ENCODE data around the gene CCDC15. TPM values are rescaled to one million over a fixed set of nuclear protein-coding genes. Genes with fewer than 3 reads are reported as not detected.
A peak's percentile ranks its signal among the peaks of the same experiment; 100 is the strongest.

CCDC15 gene
- total and polyA plus RNA-seq, 2 experiments from 2014 or later = 2.9 to 3.3 TPM

DNA sequence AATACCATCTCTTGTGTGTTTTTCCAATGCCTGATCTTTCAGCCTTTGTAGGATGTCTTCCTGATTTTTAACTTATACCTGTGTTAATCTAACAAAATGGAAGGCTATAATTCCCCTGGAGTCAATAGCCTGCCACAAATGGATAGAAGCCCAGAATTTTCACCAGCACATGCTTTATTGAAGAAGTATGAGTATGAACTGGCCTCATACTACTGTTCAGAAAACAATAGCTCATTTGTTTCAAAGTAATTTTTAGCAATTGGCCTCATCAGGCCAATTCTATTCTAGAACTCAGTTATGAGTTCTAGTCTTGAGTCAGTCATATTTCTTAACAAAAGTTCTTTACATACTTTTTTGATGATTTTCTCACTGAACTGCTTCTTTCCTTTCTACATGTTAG is 68.5 kb downstream of the CCDC15 start (continued):
- TF ChIP-seq, protein P1, sequence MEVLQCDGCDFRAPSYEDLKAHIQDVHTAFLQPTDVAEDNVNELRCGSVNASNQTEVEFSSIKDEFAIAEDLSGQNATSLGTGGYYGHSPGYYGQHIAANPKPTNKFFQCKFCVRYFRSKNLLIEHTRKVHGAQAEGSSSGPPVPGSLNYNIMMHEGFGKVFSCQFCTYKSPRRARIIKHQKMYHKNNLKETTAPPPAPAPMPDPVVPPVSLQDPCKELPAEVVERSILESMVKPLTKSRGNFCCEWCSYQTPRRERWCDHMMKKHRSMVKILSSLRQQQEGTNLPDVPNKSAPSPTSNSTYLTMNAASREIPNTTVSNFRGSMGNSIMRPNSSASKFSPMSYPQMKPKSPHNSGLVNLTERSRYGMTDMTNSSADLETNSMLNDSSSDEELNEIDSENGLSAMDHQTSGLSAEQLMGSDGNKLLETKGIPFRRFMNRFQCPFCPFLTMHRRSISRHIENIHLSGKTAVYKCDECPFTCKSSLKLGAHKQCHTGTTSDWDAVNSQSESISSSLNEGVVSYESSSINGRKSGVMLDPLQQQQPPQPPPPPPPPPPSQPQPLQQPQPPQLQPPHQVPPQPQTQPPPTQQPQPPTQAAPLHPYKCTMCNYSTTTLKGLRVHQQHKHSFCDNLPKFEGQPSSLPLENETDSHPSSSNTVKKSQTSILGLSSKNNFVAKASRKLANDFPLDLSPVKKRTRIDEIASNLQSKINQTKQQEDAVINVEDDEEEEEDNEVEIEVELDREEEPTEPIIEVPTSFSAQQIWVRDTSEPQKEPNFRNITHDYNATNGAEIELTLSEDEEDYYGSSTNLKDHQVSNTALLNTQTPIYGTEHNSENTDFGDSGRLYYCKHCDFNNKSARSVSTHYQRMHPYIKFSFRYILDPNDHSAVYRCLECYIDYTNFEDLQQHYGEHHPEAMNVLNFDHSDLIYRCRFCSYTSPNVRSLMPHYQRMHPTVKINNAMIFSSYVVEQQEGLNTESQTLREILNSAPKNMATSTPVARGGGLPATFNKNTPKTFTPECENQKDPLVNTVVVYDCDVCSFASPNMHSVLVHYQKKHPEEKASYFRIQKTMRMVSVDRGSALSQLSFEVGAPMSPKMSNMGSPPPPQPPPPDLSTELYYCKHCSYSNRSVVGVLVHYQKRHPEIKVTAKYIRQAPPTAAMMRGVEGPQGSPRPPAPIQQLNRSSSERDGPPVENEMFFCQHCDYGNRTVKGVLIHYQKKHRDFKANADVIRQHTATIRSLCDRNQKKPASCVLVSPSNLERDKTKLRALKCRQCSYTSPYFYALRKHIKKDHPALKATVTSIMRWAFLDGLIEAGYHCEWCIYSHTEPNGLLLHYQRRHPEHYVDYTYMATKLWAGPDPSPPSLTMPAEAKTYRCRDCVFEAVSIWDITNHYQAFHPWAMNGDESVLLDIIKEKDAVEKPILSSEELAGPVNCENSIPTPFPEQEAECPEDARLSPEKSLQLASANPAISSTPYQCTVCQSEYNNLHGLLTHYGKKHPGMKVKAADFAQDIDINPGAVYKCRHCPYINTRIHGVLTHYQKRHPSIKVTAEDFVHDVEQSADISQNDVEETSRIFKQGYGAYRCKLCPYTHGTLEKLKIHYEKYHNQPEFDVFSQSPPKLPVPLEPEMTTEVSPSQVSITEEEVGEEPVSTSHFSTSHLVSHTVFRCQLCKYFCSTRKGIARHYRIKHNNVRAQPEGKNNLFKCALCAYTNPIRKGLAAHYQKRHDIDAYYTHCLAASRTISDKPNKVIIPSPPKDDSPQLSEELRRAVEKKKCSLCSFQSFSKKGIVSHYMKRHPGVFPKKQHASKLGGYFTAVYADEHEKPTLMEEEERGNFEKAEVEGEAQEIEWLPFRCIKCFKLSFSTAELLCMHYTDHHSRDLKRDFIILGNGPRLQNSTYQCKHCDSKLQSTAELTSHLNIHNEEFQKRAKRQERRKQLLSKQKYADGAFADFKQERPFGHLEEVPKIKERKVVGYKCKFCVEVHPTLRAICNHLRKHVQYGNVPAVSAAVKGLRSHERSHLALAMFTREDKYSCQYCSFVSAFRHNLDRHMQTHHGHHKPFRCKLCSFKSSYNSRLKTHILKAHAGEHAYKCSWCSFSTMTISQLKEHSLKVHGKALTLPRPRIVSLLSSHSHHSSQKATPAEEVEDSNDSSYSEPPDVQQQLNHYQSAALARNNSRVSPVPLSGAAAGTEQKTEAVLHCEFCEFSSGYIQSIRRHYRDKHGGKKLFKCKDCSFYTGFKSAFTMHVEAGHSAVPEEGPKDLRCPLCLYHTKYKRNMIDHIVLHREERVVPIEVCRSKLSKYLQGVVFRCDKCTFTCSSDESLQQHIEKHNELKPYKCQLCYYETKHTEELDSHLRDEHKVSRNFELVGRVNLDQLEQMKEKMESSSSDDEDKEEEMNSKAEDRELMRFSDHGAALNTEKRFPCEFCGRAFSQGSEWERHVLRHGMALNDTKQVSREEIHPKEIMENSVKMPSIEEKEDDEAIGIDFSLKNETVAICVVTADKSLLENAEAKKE (CRISPR knock-in tag; IDR thresholded peaks at IDR 0.05) = no peak
- TF ChIP-seq JUNB (IDR thresholded peaks at IDR 0.05; ENCODE audit: unreplicated experiment) (no peak), CREB1 (CRISPR knock-in tag; IDR thresholded peaks at IDR 0.05; ENCODE audit: low read depth) (no peak)

DNA sequence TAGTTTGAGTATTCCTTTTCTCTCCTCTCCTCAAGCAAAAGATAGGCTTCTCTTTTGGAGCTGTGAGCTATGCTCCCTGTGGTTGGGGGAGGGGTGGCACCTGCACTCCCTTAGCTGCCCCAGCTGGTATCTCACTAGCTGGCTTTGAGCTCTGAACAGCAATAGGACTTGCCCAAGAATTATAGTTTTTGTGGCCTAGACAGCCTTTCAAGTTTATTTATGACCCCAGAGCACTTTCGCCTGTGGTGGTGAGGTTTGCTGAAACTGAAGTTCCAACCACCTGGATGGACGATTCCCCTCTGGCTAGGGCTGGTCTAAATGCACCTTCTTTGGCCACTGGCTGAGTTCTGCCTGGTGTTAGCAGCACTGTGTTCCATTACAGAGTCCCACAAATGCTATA is 72.0 kb downstream of the CCDC15 start:
- Mint-ChIP-seq H3K9me3 (no peaks in the 10 kb centered on the region), H3K4me1 (peaks cover 2% of the 10 kb centered on the region; the same call in 1 of the 3 replicates), H3K36me3 (ENCODE audit: low read depth) (no peaks in the 10 kb centered on the region), H3K27me3 (ENCODE audit: insufficient read depth, low read depth, poor library complexity) (peaks cover 2% of the 10 kb centered on the region), H3K27ac (no peak overlapping the region), H3K4me3 (no peak overlapping the region)
- Histone ChIP-seq H2AFZ (no peak overlapping the region), H3K27ac (ENCODE audit: low read depth) (no peak overlapping the region), H3K36me3 (ENCODE audit: insufficient read depth) (no peaks in the 10 kb centered on the region), H3K4me2 (no peak overlapping the region), H3K4me1 (ENCODE audit: insufficient read depth) (no peaks in the 10 kb centered on the region), H3K27me3 (ENCODE audit: insufficient read depth) (no peaks in the 10 kb centered on the region), H3K4me3 (no peak overlapping the region), H3K9me2 (ENCODE audit: insufficient read depth) (peaks cover 7% of the 10 kb centered on the region; the same call in 1 of the 2 replicates), H3K79me2 (replicated peaks; ENCODE audit: insufficient read depth) (no peaks in the 10 kb centered on the region), H3F3A (replicated peaks; ENCODE audit: low read depth) (no peaks in the 10 kb centered on the region), H4K20me1 (replicated peaks; ENCODE audit: insufficient read depth) (no peaks in the 10 kb centered on the region)
- DNase-seq (ENCODE audit: low spot score) (peak; percentile 17), ATAC-seq (peak; percentile 72)
- no peak for TF ChIP-seq CREB1 (CRISPR knock-in tag; IDR thresholded peaks at IDR 0.05; ENCODE audit: low read depth)
- TF ChIP-seq EZH2phosphoT487 (IDR thresholded peaks at IDR 0.05; ENCODE audit: unreplicated experiment) = no peak
- no peak for TF ChIP-seq STAT1 (IDR thresholded peaks at IDR 0.05; ENCODE audit: unreplicated experiment)
- TF ChIP-seq POLR2AphosphoS5 (IDR thresholded peaks at IDR 0.05; ENCODE audit: low read depth) = no peak
- TF ChIP-seq, protein P2, sequence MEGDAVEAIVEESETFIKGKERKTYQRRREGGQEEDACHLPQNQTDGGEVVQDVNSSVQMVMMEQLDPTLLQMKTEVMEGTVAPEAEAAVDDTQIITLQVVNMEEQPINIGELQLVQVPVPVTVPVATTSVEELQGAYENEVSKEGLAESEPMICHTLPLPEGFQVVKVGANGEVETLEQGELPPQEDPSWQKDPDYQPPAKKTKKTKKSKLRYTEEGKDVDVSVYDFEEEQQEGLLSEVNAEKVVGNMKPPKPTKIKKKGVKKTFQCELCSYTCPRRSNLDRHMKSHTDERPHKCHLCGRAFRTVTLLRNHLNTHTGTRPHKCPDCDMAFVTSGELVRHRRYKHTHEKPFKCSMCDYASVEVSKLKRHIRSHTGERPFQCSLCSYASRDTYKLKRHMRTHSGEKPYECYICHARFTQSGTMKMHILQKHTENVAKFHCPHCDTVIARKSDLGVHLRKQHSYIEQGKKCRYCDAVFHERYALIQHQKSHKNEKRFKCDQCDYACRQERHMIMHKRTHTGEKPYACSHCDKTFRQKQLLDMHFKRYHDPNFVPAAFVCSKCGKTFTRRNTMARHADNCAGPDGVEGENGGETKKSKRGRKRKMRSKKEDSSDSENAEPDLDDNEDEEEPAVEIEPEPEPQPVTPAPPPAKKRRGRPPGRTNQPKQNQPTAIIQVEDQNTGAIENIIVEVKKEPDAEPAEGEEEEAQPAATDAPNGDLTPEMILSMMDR (conservative IDR thresholded peaks at IDR 0.05; ENCODE audit: low read depth in 2 of 2) = no peak
- no peak for TF ChIP-seq ZNF114 (CRISPR knock-in tag; IDR thresholded peaks at IDR 0.05)
- TF ChIP-seq, protein P3, sequence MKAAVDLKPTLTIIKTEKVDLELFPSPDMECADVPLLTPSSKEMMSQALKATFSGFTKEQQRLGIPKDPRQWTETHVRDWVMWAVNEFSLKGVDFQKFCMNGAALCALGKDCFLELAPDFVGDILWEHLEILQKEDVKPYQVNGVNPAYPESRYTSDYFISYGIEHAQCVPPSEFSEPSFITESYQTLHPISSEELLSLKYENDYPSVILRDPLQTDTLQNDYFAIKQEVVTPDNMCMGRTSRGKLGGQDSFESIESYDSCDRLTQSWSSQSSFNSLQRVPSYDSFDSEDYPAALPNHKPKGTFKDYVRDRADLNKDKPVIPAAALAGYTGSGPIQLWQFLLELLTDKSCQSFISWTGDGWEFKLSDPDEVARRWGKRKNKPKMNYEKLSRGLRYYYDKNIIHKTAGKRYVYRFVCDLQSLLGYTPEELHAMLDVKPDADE (IDR thresholded peaks at IDR 0.05) = no peak
- TF ChIP-seq JUNB (IDR thresholded peaks at IDR 0.05; ENCODE audit: unreplicated experiment) = no peak
